ENCODE data around the gene CARD10.

Gene CARD10

GRCh38 chr22:37505565-37505964, 13.7 kb downstream of the CARD10 start:
- Histone ChIP-seq H3K4me1 (ENCODE audit: control insufficient read depth, insufficient read depth, low read length) (peaks cover 8% of the 10 kb centered on the region), H3K27me3 (ENCODE audit: control insufficient read depth, insufficient read depth, low read length) (no peaks in the 10 kb centered on the region), H3K4me3 (ENCODE audit: low read depth, low read length) (no peak overlapping the region), H3K9ac (ENCODE audit: low read depth, low read length) (no peak overlapping the region), H3K36me3 (ENCODE audit: control insufficient read depth, insufficient read depth, low read length) (peaks cover 9% of the 10 kb centered on the region), H3K9me3 (ENCODE audit: control insufficient read depth, insufficient read depth, low read length) (no peaks in the 10 kb centered on the region)

- H3K4me1 ChIP-seq (ENCODE audit: control insufficient read depth, insufficient read depth, low read length) = peaks cover 8% of the 10 kb centered on the region
- no peak overlapping the region for H3K9ac ChIP-seq (ENCODE audit: low read depth, low read length)
- H3K27me3 ChIP-seq (ENCODE audit: control insufficient read depth, insufficient read depth, low read length) = no peaks in the 10 kb centered on the region
- H3K9me3 ChIP-seq (ENCODE audit: control insufficient read depth, insufficient read depth, low read length) = no peaks in the 10 kb centered on the region
- H3K36me3 ChIP-seq (ENCODE audit: control insufficient read depth, insufficient read depth, low read length) = peaks cover 9% of the 10 kb centered on the region
- no peak overlapping the region for H3K4me3 ChIP-seq (ENCODE audit: low read depth, low read length)
Observed at GRCh38 chr22:37504964-37505363, 14.3 kb downstream of the CARD10 start.

- no peak overlapping the region for H3K9ac ChIP-seq (ENCODE audit: low read depth, low read length)
- no peaks in the 10 kb centered on the region for H3K27me3 ChIP-seq (ENCODE audit: control insufficient read depth, insufficient read depth, low read length)
- no peaks in the 10 kb centered on the region for H3K9me3 ChIP-seq (ENCODE audit: control insufficient read depth, insufficient read depth, low read length)
- peaks cover 9% of the 10 kb centered on the region for H3K36me3 ChIP-seq (ENCODE audit: control insufficient read depth, insufficient read depth, low read length)
- peaks cover 8% of the 10 kb centered on the region for H3K4me1 ChIP-seq (ENCODE audit: control insufficient read depth, insufficient read depth, low read length)
- no peak overlapping the region for H3K4me3 ChIP-seq (ENCODE audit: low read depth, low read length)
Observed at GRCh38 chr22:37503850-37504249, 15.4 kb downstream of the CARD10 start.

GRCh38 chr22:37503183-37503683, 16.0 kb downstream of the CARD10 start:
- Histone ChIP-seq H3K9ac (ENCODE audit: low read depth, low read length) (no peak overlapping the region), H3K9me3 (ENCODE audit: control insufficient read depth, insufficient read depth, low read length) (no peaks in the 10 kb centered on the region), H3K27me3 (ENCODE audit: control insufficient read depth, insufficient read depth, low read length) (no peaks in the 10 kb centered on the region), H3K4me3 (ENCODE audit: low read depth, low read length) (no peak overlapping the region), H3K36me3 (ENCODE audit: control insufficient read depth, insufficient read depth, low read length) (peaks cover 9% of the 10 kb centered on the region), H3K4me1 (ENCODE audit: control insufficient read depth, insufficient read depth, low read length) (peaks cover 8% of the 10 kb centered on the region)

GRCh38 chr22:37502342-37503182, 16.7 kb downstream of the CARD10 start:
- no peaks in the 10 kb centered on the region for H3K9me3 ChIP-seq (ENCODE audit: control insufficient read depth, insufficient read depth, low read length)
- no peak overlapping the region for H3K4me3 ChIP-seq (ENCODE audit: low read depth, low read length)
- peaks cover 5% of the 10 kb centered on the region for H3K36me3 ChIP-seq (ENCODE audit: control insufficient read depth, insufficient read depth, low read length)
- no peak overlapping the region for H3K9ac ChIP-seq (ENCODE audit: low read depth, low read length)
- H3K27me3 ChIP-seq (ENCODE audit: control insufficient read depth, insufficient read depth, low read length) = no peaks in the 10 kb centered on the region
- peaks cover 8% of the 10 kb centered on the region for H3K4me1 ChIP-seq (ENCODE audit: control insufficient read depth, insufficient read depth, low read length)

- Histone ChIP-seq H3K27me3 (ENCODE audit: control insufficient read depth, insufficient read depth, low read length) (no peaks in the 10 kb centered on the region), H3K4me3 (ENCODE audit: low read depth, low read length) (no peak overlapping the region), H3K9me3 (ENCODE audit: control insufficient read depth, insufficient read depth, low read length) (no peaks in the 10 kb centered on the region), H3K36me3 (ENCODE audit: control insufficient read depth, insufficient read depth, low read length) (peaks cover 5% of the 10 kb centered on the region), H3K4me1 (ENCODE audit: control insufficient read depth, insufficient read depth, low read length) (peaks cover 8% of the 10 kb centered on the region), H3K9ac (ENCODE audit: low read depth, low read length) (no peak overlapping the region)
Observed at GRCh38 chr22:37501610-37502341, 17.4 kb downstream of the CARD10 start.

- H3K9ac ChIP-seq (ENCODE audit: low read depth, low read length) = no peak overlapping the region
Observed at GRCh38 chr22:37500745-37501609, 18.2 kb downstream of the CARD10 start.

GRCh38 chr22:37499789-37500540, 19.2 kb downstream of the CARD10 start:
- Histone ChIP-seq H3K4me3 (ENCODE audit: low read depth, low read length) (no peak overlapping the region), H3K9me3 (ENCODE audit: control insufficient read depth, insufficient read depth, low read length) (no peaks in the 10 kb centered on the region), H3K36me3 (ENCODE audit: control insufficient read depth, insufficient read depth, low read length) (peaks cover 5% of the 10 kb centered on the region), H3K9ac (ENCODE audit: low read depth, low read length) (no peak overlapping the region), H3K4me1 (ENCODE audit: control insufficient read depth, insufficient read depth, low read length) (peaks cover 8% of the 10 kb centered on the region), H3K27me3 (ENCODE audit: control insufficient read depth, insufficient read depth, low read length) (no peaks in the 10 kb centered on the region)

More at GRCh38 chr22:37500745-37501609, 18.2 kb downstream of the CARD10 start:
- H3K4me3 ChIP-seq (ENCODE audit: low read depth, low read length) = no peak overlapping the region
- no peaks in the 10 kb centered on the region for H3K27me3 ChIP-seq (ENCODE audit: control insufficient read depth, insufficient read depth, low read length)
- peaks cover 8% of the 10 kb centered on the region for H3K4me1 ChIP-seq (ENCODE audit: control insufficient read depth, insufficient read depth, low read length)
- H3K9me3 ChIP-seq (ENCODE audit: control insufficient read depth, insufficient read depth, low read length) = no peaks in the 10 kb centered on the region
- H3K36me3 ChIP-seq (ENCODE audit: control insufficient read depth, insufficient read depth, low read length) = peaks cover 5% of the 10 kb centered on the region

GRCh38 chr22:37499027-37499707, 20.0 kb downstream of the CARD10 start:
- H3K36me3 ChIP-seq (ENCODE audit: control insufficient read depth, insufficient read depth, low read length) = peaks cover 2% of the 10 kb centered on the region
- H3K9me3 ChIP-seq (ENCODE audit: control insufficient read depth, insufficient read depth, low read length) = no peaks in the 10 kb centered on the region
- H3K27me3 ChIP-seq (ENCODE audit: control insufficient read depth, insufficient read depth, low read length) = no peaks in the 10 kb centered on the region
- no peak overlapping the region for H3K9ac ChIP-seq (ENCODE audit: low read depth, low read length)
- H3K4me3 ChIP-seq (ENCODE audit: low read depth, low read length) = no peak overlapping the region
- peaks cover 8% of the 10 kb centered on the region for H3K4me1 ChIP-seq (ENCODE audit: control insufficient read depth, insufficient read depth, low read length)

GRCh38 chr22:37498289-37498909, 20.8 kb downstream of the CARD10 start:
- peaks cover 8% of the 10 kb centered on the region for H3K4me1 ChIP-seq (ENCODE audit: control insufficient read depth, insufficient read depth, low read length)
- H3K27me3 ChIP-seq (ENCODE audit: control insufficient read depth, insufficient read depth, low read length) = no peaks in the 10 kb centered on the region
- H3K36me3 ChIP-seq (ENCODE audit: control insufficient read depth, insufficient read depth, low read length) = no peaks in the 10 kb centered on the region

More at GRCh38 chr22:37498289-37498909, 20.8 kb downstream of the CARD10 start:
- no peak overlapping the region for H3K9ac ChIP-seq (ENCODE audit: low read depth, low read length)
- no peaks in the 10 kb centered on the region for H3K9me3 ChIP-seq (ENCODE audit: control insufficient read depth, insufficient read depth, low read length)
- H3K4me3 ChIP-seq (ENCODE audit: low read depth, low read length) = no peak overlapping the region
